Breast epithelium (tissue), 4 donors: ENCODE measurements around the gene TRIM9. TPM values are rescaled to one million over a fixed set of nuclear protein-coding genes. Genes with fewer than 3 reads are reported as not detected.

Source experiments
- DNase-seq, 2 donors: peaks; one replicate each; pipeline ENCODE4 v3.0.0-alpha.2; 2019; ENCODE audit warnings: low spot score in 2 of 2
- H3K27ac ChIP-seq, 2 donors: fragments of 200-600 bp; sonication (generic) in 1 of 2; one replicate each; pipeline ENCODE4 v1.5.1; 2016 to 2019; ENCODE audit warnings: mild to moderate bottlenecking in 1 of 2
- H3K27me3 ChIP-seq, 2 donors: fragments of 200-600 bp; sonication (generic) in 1 of 2; one replicate each; pipeline versions ENCODE4 v1.5.1 to v1.6.0; 2017 to 2019; ENCODE audit warnings: control low read depth in 1 of 2, mild to moderate bottlenecking in 1 of 2
- H3K36me3 ChIP-seq: fragments of 200-600 bp; one replicate; pipeline ENCODE4 v1.5.1; 2019
- H3K4me1 ChIP-seq, 2 donors: fragments of 200-600 bp; sonication (generic); one replicate each; pipeline ENCODE4 v1.5.1; 2016 to 2019; ENCODE audit warnings: control low read depth in 1 of 2
- H3K4me3 ChIP-seq, 3 donors: fragments of 200-600 bp; sonication (generic); 1 replicate in 2 of 3; 2 replicates in 1 of 3; pipeline ENCODE4 v1.5.1; 2016 to 2019; ENCODE audit warnings: mild to moderate bottlenecking in 3 of 3, moderate library complexity in 2 of 3
- H3K9me3 ChIP-seq, 2 donors: fragments of 200-600 bp; sonication (generic) in 1 of 2; one replicate each; pipeline ENCODE4 v1.5.1; 2016 to 2019; ENCODE audit warnings: control low read depth in 1 of 2
- CTCF ChIP-seq, 3 donors: fragments of 450-650 bp; IDR thresholded peaks; one replicate each; pipeline ENCODE4 v1.5.1; 2016 to 2017; ENCODE audit warnings: antibody characterized with exemption in 3 of 3, mild to moderate bottlenecking in 3 of 3, moderate library complexity in 3 of 3
- POLR2A ChIP-seq: fragments of 450-650 bp; IDR thresholded peaks from one replicate; pipeline ENCODE4 v1.6.1; 2016; ENCODE audit warnings: antibody characterized with exemption, mild to moderate bottlenecking, moderate library complexity
- POLR2AphosphoS5 ChIP-seq, 3 donors: sonication (generic); formaldehyde crosslinking; IDR thresholded peaks; one replicate each; pipeline ENCODE4 v1.6.1; 2017; ENCODE audit warnings: antibody characterized with exemption in 3 of 3
- intact Hi-C: fragments of 100-400 bp; cut with DNase I; formaldehyde crosslinking; loops from one replicate; pipeline ENCODE4 v1.15.1; 2023; ENCODE audit warnings: low total_unique reads
- total RNA-seq, 3 donors: library from RNA; depleted of rRNA; stranded (reverse); fragments of >200 nt; gene quantifications; one replicate each; pipeline ENCODE4 v1.1.0, GENCODE V29; 2016

Gene TRIM9
- total RNA-seq, 3 donors from 2014 or later, result 2.9 to 5.2 (median 4.6) TPM

DNA sequence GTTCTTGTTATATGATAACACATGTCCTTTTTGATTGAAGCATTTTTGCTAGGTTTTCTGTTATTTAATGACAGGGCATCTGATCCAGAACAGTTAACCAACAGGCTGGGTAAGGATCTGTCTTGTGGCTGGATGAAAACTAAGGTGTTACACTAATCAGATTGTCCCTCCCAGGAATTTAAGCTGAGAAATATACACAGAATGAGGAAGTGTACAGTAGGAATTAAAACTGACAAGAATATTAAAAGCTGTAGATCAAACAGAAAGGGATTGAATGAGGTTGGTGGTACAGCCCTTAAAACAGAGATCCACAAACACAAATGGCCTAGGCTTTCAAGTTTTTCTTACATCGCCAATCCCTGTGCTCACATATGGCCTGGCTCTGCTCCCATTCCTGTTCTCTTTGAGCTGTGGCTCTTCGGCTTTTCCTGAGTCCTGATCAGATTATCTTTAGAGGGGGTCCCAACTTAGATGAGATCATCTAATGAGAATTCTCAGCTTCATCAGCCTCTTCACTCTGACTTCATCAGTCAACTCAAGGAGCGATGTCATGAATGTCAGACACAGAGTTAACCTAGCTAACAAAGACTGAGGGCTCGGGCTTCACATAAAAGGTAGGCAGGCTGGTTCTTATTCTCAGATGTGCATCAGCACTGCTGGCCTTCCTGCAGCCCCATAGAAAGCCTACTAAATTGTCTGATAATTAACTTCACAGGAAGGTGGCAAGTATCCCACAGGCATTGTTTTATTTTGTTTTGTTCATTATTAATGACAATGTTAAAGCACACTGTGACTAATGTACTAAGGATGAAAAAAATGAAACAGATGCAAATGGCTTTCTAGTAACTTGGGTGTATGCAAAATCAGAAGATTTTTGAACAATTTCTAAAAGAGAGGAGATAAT, 162.1 kb downstream of the TRIM9 start:
- intact Hi-C loops, result no loop called here
- no peak for DNase-seq
- Histone ChIP-seq H3K4me3 (no peak overlapping the region), H3K27ac (no peak overlapping the region), H3K4me1 (no peaks in the 10 kb centered on the region), H3K27me3 (no peaks in the 10 kb centered on the region), H3K9me3 (no peaks in the 10 kb centered on the region), H3K36me3 (peaks cover 3% of the 10 kb centered on the region)
- TF ChIP-seq POLR2A, result no peak

DNA sequence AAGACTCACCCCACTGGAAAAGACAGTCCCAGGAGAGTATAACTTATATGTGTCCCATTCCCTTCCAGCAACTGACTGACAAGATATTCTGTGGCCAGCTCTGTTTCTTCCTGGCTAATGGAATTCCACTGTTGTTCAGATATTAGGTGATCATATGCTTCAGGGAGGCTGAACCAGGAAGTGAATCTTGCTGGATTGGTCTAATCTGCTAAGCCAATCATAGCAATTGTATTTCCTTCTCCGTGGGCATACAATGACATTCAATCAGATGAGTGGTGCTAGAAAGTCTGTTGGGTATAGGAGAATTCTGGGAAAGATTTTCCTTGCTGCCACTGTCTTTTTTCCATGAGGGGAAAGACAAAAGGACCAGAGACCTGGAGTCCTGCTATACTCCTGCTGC, 162.7 kb downstream of the TRIM9 start:
- TF ChIP-seq POLR2AphosphoS5 (IDR thresholded peaks at IDR 0.05) (no peak), CTCF (IDR thresholded peaks at IDR 0.05) (no peak), POLR2A (no peak)
- no peak for DNase-seq
- Histone ChIP-seq H3K4me1 (no peaks in the 10 kb centered on the region), H3K27me3 (no peaks in the 10 kb centered on the region), H3K9me3 (no peaks in the 10 kb centered on the region), H3K4me3 (no peak overlapping the region), H3K36me3 (peaks cover 3% of the 10 kb centered on the region), H3K27ac (no peak overlapping the region)
- intact Hi-C loops, result no loop called here

DNA sequence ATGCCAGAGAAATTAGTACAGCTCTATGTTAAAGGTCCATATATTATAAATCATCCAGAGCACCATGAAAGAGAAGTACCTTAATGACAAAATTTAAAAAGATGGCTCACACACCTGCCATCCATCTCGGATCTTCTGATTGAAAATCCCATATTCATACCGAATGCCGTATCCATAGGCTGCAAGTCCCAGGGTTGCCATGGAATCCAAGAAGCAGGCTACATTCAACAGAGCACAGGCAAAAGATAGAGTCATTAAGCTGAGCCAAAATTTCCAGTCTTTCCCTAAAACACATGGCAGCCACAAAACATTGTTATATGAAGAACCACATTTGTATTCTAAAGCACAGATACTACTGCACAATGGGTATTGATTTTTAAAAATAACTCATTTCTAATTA, 163.3 kb downstream of the TRIM9 start:
- Histone ChIP-seq H3K27me3 (no peaks in the 10 kb centered on the region), H3K36me3 (peaks cover 3% of the 10 kb centered on the region), H3K27ac (no peak overlapping the region), H3K9me3 (no peaks in the 10 kb centered on the region), H3K4me1 (no peaks in the 10 kb centered on the region), H3K4me3 (no peak overlapping the region)
- no peak for DNase-seq
- TF ChIP-seq POLR2AphosphoS5 (IDR thresholded peaks at IDR 0.05), result no peak
- intact Hi-C loops, result no loop called here

GRCh38 chr14:50929506-50929905, 165.4 kb downstream of the TRIM9 start:
- H3K4me3 ChIP-seq, result no peak overlapping the region
- intact Hi-C loops, result no loop called here
- no peaks in the 10 kb centered on the region for H3K4me1 ChIP-seq
- no peak for DNase-seq
- H3K9me3 ChIP-seq, result no peaks in the 10 kb centered on the region
- no peak for TF ChIP-seq POLR2AphosphoS5 (IDR thresholded peaks at IDR 0.05)
- TF ChIP-seq POLR2A, result no peak
- TF ChIP-seq CTCF (IDR thresholded peaks at IDR 0.05), result no peak
- no peak overlapping the region for H3K27ac ChIP-seq
- peaks cover 3% of the 10 kb centered on the region for H3K36me3 ChIP-seq
- no peaks in the 10 kb centered on the region for H3K27me3 ChIP-seq

DNA sequence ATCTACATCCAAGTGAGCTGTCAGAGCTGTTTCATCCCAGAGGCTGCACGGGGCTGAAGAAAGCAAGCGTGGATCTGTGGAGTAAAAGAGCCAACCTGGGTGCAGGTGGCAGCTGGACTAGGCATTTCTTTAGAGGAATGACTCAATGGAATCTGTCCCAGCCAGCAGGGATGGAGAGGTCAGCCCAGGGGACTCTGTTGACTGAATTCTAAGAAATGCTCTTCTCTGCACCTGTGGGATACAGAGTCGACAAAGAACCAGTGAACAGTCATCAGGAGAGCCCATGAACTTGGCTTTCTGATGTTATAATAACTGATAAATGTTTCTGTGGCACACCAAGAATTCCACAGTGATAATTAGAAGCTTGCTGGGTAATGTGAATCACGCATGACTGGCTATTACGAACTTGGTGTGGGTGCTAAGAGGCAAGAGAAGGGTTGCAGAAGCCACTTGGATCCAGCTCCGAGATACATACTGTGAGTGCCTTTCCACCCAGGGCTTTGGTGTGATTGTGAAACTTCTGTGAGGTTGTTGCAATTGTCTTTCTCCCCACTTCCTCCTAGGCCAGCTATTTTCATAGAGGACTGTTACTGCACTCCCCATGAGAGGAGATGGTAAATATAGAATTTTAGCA, 166.8 kb downstream of the TRIM9 start:
- Histone ChIP-seq H3K27ac (peak overlapping the region in 1 of 2 donors; percentile 32), H3K27me3 (no peaks in the 10 kb centered on the region), H3K4me1 (no peaks in the 10 kb centered on the region), H3K4me3 (no peak overlapping the region), H3K36me3 (no peaks in the 10 kb centered on the region), H3K9me3 (no peaks in the 10 kb centered on the region)
- DNase-seq, result no peak
- TF ChIP-seq POLR2A (no peak), CTCF (IDR thresholded peaks at IDR 0.05) (no peak), POLR2AphosphoS5 (IDR thresholded peaks at IDR 0.05) (no peak)
- intact Hi-C loops, result no loop called here

DNA sequence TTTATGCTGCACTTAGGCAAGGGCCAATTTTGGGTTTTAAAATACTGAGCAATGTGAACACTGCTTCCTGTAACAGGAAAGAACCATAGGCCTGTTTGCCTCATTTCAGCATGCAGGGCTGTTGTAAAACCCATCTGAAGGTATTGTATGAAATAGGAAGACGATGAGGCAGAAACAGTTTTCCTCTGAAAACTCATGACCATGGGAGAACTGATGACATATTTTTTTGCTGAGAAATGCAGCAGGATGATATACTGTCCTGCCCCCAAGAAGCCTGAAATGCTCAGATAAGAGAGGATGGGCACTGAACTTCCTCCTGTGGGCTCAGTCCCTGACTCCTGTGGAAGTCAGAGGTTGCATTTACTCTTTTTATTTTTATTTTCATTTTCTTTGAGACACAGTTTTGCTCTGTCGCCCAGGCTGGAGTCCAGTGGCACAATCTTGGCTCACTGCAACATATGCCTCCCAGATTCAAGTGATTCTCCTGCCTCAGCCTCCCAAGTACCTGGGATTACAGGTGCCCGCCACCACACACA, 168.0 kb downstream of the TRIM9 start:
- no peak for DNase-seq
- intact Hi-C loops, result no loop called here
- TF ChIP-seq POLR2AphosphoS5 (IDR thresholded peaks at IDR 0.05) (no peak), POLR2A (no peak), CTCF (IDR thresholded peaks at IDR 0.05) (no peak)
- Histone ChIP-seq H3K4me1 (no peaks in the 10 kb centered on the region), H3K27me3 (no peaks in the 10 kb centered on the region), H3K36me3 (no peaks in the 10 kb centered on the region), H3K9me3 (no peaks in the 10 kb centered on the region), H3K27ac (no peak overlapping the region), H3K4me3 (no peak overlapping the region)
